ENCODE results near the gene ESPL1.
"Not testable (repeated sequence)": the region's sequence is repeated elsewhere in the genome, so short reads cannot be mapped to it uniquely, and the experiment has no call there.

Gene ESPL1

GRCh38 chr12:53330671-53331070, 62.6 kb downstream of the ESPL1 start:
- Histone ChIP-seq H3K36me3 (no peaks in the 10 kb centered on the region), H3K27ac (no peak overlapping the region), H3K4me2 (no peak overlapping the region), H3K4me1 (peaks cover 20 to 44% (median 33%) of the 10 kb centered on the region in 10 experiments), H3K27me3 (peaks cover 27 to 50% (median 44%) of the 10 kb centered on the region in 11 experiments), H3K4me3 (no peak overlapping the region), H3K9ac (no peak overlapping the region), H4K20me1 (peaks cover 0 to 1% (median 0%) of the 10 kb centered on the region in 11 experiments; a peak in 1 of 22 replicates), H3K9me3 (replicated peaks in 1 of 11) (no peaks in the 10 kb centered on the region)
- TF ChIP-seq Cebpa-rat (IDR thresholded peaks at IDR 0.05) = no peak

DNA sequence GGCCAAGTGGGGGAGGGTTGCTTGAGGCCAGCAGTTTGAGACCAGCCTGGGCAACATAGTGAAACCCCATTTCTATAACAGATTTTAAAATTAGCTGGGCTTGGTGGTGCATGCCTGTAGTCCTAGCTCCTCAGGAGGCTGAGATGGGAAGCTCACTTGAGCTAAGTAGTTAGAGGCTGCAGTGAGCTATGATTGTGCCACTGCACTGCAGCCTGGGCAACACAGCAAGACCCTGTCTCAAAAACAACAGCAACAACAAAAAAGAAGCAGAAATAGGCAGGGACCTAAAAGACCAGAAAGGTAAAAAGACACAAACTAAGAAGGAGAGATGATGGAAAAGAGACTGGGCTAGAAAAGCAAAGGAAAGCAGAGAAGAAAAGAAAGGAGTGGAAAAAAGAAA, 64.2 kb downstream of the ESPL1 start:
- Histone ChIP-seq H3K4me2 (peak overlapping the region; percentile 71 to 88 (median 84)), H3K4me1 (peaks cover 27 to 48% (median 39%) of the 10 kb centered on the region in 10 experiments), H3K27ac (peak overlapping the region in 1 of 11 experiments; percentile 36; a peak in 1 of 22 replicates), H3K27me3 (peaks cover 29 to 51% (median 44%) of the 10 kb centered on the region in 11 experiments), H3K9ac (peak overlapping the region in 9 of 11 experiments; percentile 12 to 68 (median 55); a peak in 10 of 22 replicates), H4K20me1 (peaks cover 0 to 11% (median 0%) of the 10 kb centered on the region in 11 experiments; a peak in 3 of 22 replicates)
- not testable (repeated sequence) for H3K9me3 ChIP-seq (replicated peaks in 1 of 11); H3K36me3 ChIP-seq; H3K4me3 ChIP-seq

DNA sequence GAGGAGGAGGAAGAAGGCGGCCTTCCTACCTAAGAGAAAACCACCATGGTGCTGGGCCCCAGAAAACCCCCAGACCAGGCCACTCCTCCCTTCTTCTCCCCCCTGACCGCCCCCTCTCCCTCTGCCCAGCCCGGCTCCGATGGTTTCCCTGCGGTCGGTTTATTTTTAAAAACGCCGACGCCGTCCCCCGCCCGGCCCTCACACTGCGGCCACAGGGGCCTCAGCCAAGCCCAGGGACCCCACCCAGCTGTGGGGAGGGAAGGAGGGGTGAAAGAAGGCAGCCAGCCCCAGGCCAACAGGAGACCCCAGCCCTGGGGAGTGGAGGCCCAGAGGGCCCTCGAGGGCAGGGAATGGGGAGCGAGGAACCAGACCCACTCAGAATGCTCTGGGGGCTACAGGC, 64.6 kb downstream of the ESPL1 start:
- H3K4me2 ChIP-seq = peak overlapping the region; percentile 71 to 88 (median 84)
- H3K27ac ChIP-seq = peak overlapping the region in 4 of 11 experiments; percentile 36 to 61 (median 53); a peak in 10 of 22 replicates
- H3K9ac ChIP-seq = peak overlapping the region; percentile 12 to 68 (median 54); a peak in 15 of 22 replicates
- H3K27me3 ChIP-seq = peaks cover 33 to 55% (median 48%) of the 10 kb centered on the region in 11 experiments
- H3K4me3 ChIP-seq = peak overlapping the region in 2 of 10 experiments; percentile 18 to 27; a peak in 2 of 20 replicates
- H4K20me1 ChIP-seq = peaks cover 0 to 11% (median 0%) of the 10 kb centered on the region in 11 experiments; a peak in 3 of 22 replicates
- no peaks in the 10 kb centered on the region for H3K9me3 ChIP-seq (replicated peaks in 1 of 11)
- H3K36me3 ChIP-seq = no peaks in the 10 kb centered on the region
- no peak for TF ChIP-seq Cebpa-rat (IDR thresholded peaks at IDR 0.05)
- H3K4me1 ChIP-seq = peaks cover 27 to 52% (median 41%) of the 10 kb centered on the region in 10 experiments

GRCh38 chr12:53333289-53333688, 65.2 kb downstream of the ESPL1 start:
- no peak for TF ChIP-seq Cebpa-rat (IDR thresholded peaks at IDR 0.05)
- peak overlapping the region in 1 of 10 experiments; percentile 18; a peak in 1 of 20 replicates for H3K4me3 ChIP-seq
- peaks cover 0 to 11% (median 0%) of the 10 kb centered on the region in 11 experiments; a peak in 3 of 22 replicates for H4K20me1 ChIP-seq
- no peaks in the 10 kb centered on the region for H3K36me3 ChIP-seq
- H3K9ac ChIP-seq = peak overlapping the region in 5 of 11 experiments; percentile 5 to 62 (median 54); a peak in 7 of 22 replicates
- peaks cover 38 to 60% (median 53%) of the 10 kb centered on the region in 11 experiments for H3K27me3 ChIP-seq
- H3K9me3 ChIP-seq (replicated peaks in 1 of 11) = no peaks in the 10 kb centered on the region
- peak overlapping the region; percentile 71 to 88 (median 84); a peak in 21 of 22 replicates for H3K4me2 ChIP-seq
- H3K4me1 ChIP-seq = peaks cover 27 to 58% (median 46%) of the 10 kb centered on the region in 10 experiments
- H3K27ac ChIP-seq = 0 out of 22 replicates have a peak overlapping the region, but pooled peaks of 1 of the 11 experiments have one; percentile 61

GRCh38 chr12:53333845-53334244, 65.7 kb downstream of the ESPL1 start:
- no peak for TF ChIP-seq Cebpa-rat (IDR thresholded peaks at IDR 0.05)
- Histone ChIP-seq H3K9me3 (replicated peaks in 1 of 11) (no peaks in the 10 kb centered on the region), H3K27ac (no peak overlapping the region), H3K4me1 (peaks cover 27 to 63% (median 51%) of the 10 kb centered on the region in 10 experiments), H3K4me2 (peak overlapping the region in 9 of 11 experiments; percentile 71 to 88 (median 85); a peak in 15 of 22 replicates), H3K36me3 (no peaks in the 10 kb centered on the region), H3K4me3 (no peak overlapping the region), H4K20me1 (peaks cover 0 to 11% (median 0%) of the 10 kb centered on the region in 11 experiments; a peak in 3 of 22 replicates), H3K9ac (no peak overlapping the region), H3K27me3 (peaks cover 43 to 66% (median 58%) of the 10 kb centered on the region in 11 experiments)

- H3K27ac ChIP-seq = no peak overlapping the region
- TF ChIP-seq Cebpa-rat (IDR thresholded peaks at IDR 0.05) = no peak
- H3K4me1 ChIP-seq = peaks cover 27 to 63% (median 51%) of the 10 kb centered on the region in 10 experiments
- H3K9me3 ChIP-seq (replicated peaks in 1 of 11) = no peaks in the 10 kb centered on the region
- no peak overlapping the region for H3K4me3 ChIP-seq
- peaks cover 0 to 11% (median 0%) of the 10 kb centered on the region in 11 experiments; a peak in 3 of 22 replicates for H4K20me1 ChIP-seq
- H3K27me3 ChIP-seq = peaks cover 43 to 66% (median 60%) of the 10 kb centered on the region in 11 experiments
- no peak overlapping the region for H3K9ac ChIP-seq
- H3K4me2 ChIP-seq = peak overlapping the region in 5 of 11 experiments; percentile 0 to 88 (median 80); a peak in 6 of 22 replicates
- no peaks in the 10 kb centered on the region for H3K36me3 ChIP-seq
Observed at GRCh38 chr12:53334822-53335221, 66.7 kb downstream of the ESPL1 start.

GRCh38 chr12:53336181-53336681, 68.1 kb downstream of the ESPL1 start, which contains the start of gene SP7:
Gene SP7, minus strand, starts transcription at chr12:53336354. Its CDS starts 708 bp downstream, at chr12:53335646.
- H3K27me3 ChIP-seq = peaks cover 43 to 66% (median 60%) of the 10 kb centered on the region in 11 experiments
- H3K9ac ChIP-seq = peak within 1 kb of the TSS in 7 of 11 experiments; percentile 6 to 45 (median 25); a peak in 7 of 22 replicates
- no peak within 1 kb of the TSS for H3K27ac ChIP-seq
- H3K36me3 ChIP-seq = no peaks in the 10 kb centered on the region
- no peaks in the 10 kb centered on the region for H3K9me3 ChIP-seq (replicated peaks in 1 of 11)
- H3K4me2 ChIP-seq = peak within 1 kb of the TSS; percentile 72 to 87 (median 82)
- no peak for TF ChIP-seq Cebpa-rat (IDR thresholded peaks at IDR 0.05)
- H4K20me1 ChIP-seq = peaks cover 0 to 11% (median 0%) of the 10 kb centered on the region in 11 experiments; a peak in 3 of 22 replicates
- H3K4me1 ChIP-seq = peaks cover 27 to 63% (median 51%) of the 10 kb centered on the region in 10 experiments
- peak within 1 kb of the TSS in 2 of 10 experiments; percentile 31 to 32; a peak in 4 of 20 replicates for H3K4me3 ChIP-seq

- TF ChIP-seq Cebpa-rat (IDR thresholded peaks at IDR 0.05) = no peak
- Histone ChIP-seq H3K4me1 (peaks cover 20 to 54% (median 42%) of the 10 kb centered on the region in 10 experiments), H3K27ac (no peak overlapping the region), H3K27me3 (peaks cover 36 to 55% (median 46%) of the 10 kb centered on the region in 11 experiments), H4K20me1 (peaks cover 0 to 11% (median 0%) of the 10 kb centered on the region in 11 experiments; a peak in 3 of 22 replicates), H3K36me3 (no peaks in the 10 kb centered on the region), H3K4me2 (peak overlapping the region in 9 of 11 experiments; percentile 11 to 38 (median 24); a peak in 9 of 22 replicates), H3K9me3 (replicated peaks in 1 of 11) (no peaks in the 10 kb centered on the region), H3K9ac (no peak overlapping the region), H3K4me3 (no peak overlapping the region)
Observed at GRCh38 chr12:53338017-53338416, 69.9 kb downstream of the ESPL1 start.

GRCh38 chr12:53338916-53339315, 70.8 kb downstream of the ESPL1 start:
- Histone ChIP-seq H3K27me3 (peaks cover 35 to 47% (median 38%) of the 10 kb centered on the region in 11 experiments), H3K9ac (no peak overlapping the region), H3K4me3 (no peak overlapping the region), H3K27ac (no peak overlapping the region), H4K20me1 (peaks cover 0 to 11% (median 0%) of the 10 kb centered on the region in 11 experiments; a peak in 3 of 22 replicates), H3K36me3 (no peaks in the 10 kb centered on the region), H3K4me2 (no peak overlapping the region), H3K9me3 (replicated peaks in 1 of 11) (no peaks in the 10 kb centered on the region), H3K4me1 (peaks cover 13 to 52% (median 38%) of the 10 kb centered on the region in 10 experiments)
- TF ChIP-seq Cebpa-rat (IDR thresholded peaks at IDR 0.05) = no peak
